Activated naive CD4-positive, alpha-beta T cell treated with anti-CD3 and anti-CD28 coated beads, Interleukin-2, amount 50 U/mL, for 24 hours (primary cell): ENCODE measurements around the gene RNF207.

ENCODE experiments used
- H3K27ac Mint-ChIP-seq: one replicate; pipeline ENCODE4 v1.8.0; 2021; ENCODE audit warnings: mild to moderate bottlenecking, mixed read lengths
- H3K27me3 Mint-ChIP-seq: one replicate; pipeline ENCODE4 v1.8.0; 2021; ENCODE audit warnings: mixed read lengths
- H3K36me3 Mint-ChIP-seq: one replicate; pipeline ENCODE4 v1.8.0; 2021; ENCODE audit warnings: mixed read lengths
- H3K4me1 Mint-ChIP-seq: one replicate; pipeline ENCODE4 v1.8.0; 2021; ENCODE audit warnings: mixed read lengths
- H3K4me3 Mint-ChIP-seq: one replicate; pipeline ENCODE4 v1.8.0; 2021; ENCODE audit warnings: mild to moderate bottlenecking, mixed read lengths
- H3K9me3 Mint-ChIP-seq: one replicate; pipeline ENCODE4 v1.8.0; 2021; ENCODE audit warnings: mixed read lengths

RNF207 gene

DNA sequence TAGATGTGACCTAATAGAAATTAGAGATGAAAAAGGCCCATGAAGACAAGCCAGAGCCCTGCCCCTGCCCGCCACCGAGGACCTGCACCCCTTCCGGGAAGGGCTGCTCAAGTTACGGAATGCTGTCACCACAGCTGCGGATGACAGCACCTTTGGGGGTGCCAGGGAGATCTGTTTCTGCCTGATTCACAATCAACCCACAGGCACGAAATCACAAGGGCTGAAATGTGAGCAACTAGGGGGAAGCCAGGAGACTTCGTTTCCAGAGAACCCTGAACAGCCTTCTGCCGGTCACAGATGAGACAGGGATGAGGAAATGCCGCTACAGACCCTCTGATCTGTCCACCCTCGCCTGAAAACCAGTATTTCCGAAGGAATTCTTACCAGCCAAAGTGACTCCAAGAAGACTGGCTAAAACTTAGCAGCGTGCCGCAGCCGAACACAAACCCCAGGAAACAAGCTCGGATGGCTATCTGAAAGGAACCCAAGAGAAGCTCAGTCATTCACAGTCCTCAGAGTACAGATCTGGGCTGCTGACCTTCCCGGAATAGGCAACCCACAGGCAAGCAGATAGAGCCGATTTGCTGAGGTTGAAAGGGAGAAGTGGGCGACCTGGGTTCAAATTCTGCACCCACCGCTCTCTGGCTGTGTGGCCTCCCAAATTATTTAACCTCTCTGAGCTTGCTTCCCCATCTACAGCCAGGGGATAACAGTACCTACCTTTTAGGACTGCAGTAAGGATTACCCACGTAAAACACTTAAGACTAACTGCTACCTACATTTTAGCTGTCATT, 28.8 kb downstream of the RNF207 start:
- peaks cover 11% of the 10 kb centered on the region for H3K4me1 Mint-ChIP-seq
- peak overlapping the region; percentile 93 for H3K4me3 Mint-ChIP-seq
- H3K36me3 Mint-ChIP-seq, result peaks cover 7% of the 10 kb centered on the region
- peaks cover 4% of the 10 kb centered on the region for H3K27me3 Mint-ChIP-seq
- H3K27ac Mint-ChIP-seq, result peak overlapping the region; percentile 41
- H3K9me3 Mint-ChIP-seq, result no peaks in the 10 kb centered on the region

DNA sequence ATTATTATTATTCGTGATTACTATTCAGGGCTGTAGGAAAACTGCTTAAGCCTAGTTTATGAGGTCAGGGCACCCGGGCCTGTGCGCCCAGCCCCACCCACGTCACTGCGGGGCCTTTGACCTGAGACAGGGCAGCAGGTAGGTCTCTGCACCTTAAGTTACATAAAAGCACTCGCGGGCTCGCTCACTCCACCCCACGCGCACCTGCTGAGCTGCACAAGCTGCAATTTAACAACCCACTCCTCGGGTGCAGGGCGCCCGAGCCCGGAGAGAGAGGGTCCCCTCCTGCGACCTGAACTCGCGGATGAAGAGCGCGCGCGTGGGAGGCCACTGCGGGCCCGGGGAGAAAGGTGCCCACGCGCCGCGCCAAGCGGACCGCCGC, 29.4 kb downstream of the RNF207 start:
- peaks cover 11% of the 10 kb centered on the region for H3K4me1 Mint-ChIP-seq
- peak overlapping the region; percentile 93 for H3K4me3 Mint-ChIP-seq
- peaks cover 7% of the 10 kb centered on the region for H3K36me3 Mint-ChIP-seq
- no peaks in the 10 kb centered on the region for H3K9me3 Mint-ChIP-seq
- H3K27ac Mint-ChIP-seq, result peak overlapping the region; percentile 41
- H3K27me3 Mint-ChIP-seq, result peaks cover 4% of the 10 kb centered on the region

DNA sequence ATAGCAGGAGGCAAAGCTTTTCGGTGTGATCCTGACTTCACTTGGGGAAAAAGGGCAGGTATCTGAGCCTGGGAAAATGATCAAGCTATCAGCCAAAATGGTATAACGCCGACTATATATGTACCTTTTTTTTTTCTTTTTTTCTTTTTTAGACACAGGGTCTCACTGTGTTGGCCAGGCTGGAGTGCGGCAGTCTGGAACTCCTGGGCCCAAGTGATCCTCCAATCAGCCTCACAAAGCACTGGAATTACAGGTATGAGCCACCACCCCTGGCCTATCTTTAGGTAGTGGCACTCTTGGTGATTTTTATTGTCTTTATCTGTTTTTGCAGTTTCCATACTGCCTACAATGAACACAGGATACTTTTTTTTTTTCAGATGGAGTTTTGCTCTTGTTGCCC, 31.2 kb downstream of the RNF207 start:
- Mint-ChIP-seq H3K27me3 (peaks cover 12% of the 10 kb centered on the region), H3K4me1 (peaks cover 18% of the 10 kb centered on the region), H3K36me3 (peaks cover 4% of the 10 kb centered on the region), H3K4me3 (peak overlapping the region; percentile 15), H3K27ac (no peak overlapping the region), H3K9me3 (no peaks in the 10 kb centered on the region)

DNA sequence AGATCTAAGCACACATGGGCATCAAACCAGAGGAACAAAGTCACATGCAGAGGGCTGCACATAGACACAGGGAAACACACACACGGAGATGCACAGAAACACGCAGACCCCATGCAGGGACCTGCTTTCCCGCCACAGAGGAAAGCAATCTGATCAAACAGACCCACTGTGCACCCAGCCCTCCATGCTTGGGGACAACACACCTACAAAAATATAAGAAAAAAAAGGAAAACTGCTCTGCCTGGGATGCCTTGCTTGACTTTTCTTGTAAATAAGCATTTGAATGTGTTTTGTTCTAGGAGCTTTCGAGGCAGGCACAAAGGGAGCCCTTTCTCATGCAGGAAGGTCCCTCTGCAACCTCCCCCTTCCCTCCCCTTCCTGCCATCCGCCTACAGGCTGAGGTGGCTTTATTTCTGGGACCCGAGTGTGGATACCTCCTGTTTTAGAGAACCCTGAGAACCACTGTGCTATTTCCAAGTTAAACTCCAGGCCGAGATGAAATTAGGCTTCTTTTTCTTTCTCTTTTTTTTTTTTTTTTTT, 33.4 kb downstream of the RNF207 start:
- no peak overlapping the region for H3K4me3 Mint-ChIP-seq
- peaks cover 13% of the 10 kb centered on the region for H3K4me1 Mint-ChIP-seq
- no peaks in the 10 kb centered on the region for H3K36me3 Mint-ChIP-seq
- no peaks in the 10 kb centered on the region for H3K9me3 Mint-ChIP-seq
- peaks cover 16% of the 10 kb centered on the region for H3K27me3 Mint-ChIP-seq
- H3K27ac Mint-ChIP-seq, result no peak overlapping the region

DNA sequence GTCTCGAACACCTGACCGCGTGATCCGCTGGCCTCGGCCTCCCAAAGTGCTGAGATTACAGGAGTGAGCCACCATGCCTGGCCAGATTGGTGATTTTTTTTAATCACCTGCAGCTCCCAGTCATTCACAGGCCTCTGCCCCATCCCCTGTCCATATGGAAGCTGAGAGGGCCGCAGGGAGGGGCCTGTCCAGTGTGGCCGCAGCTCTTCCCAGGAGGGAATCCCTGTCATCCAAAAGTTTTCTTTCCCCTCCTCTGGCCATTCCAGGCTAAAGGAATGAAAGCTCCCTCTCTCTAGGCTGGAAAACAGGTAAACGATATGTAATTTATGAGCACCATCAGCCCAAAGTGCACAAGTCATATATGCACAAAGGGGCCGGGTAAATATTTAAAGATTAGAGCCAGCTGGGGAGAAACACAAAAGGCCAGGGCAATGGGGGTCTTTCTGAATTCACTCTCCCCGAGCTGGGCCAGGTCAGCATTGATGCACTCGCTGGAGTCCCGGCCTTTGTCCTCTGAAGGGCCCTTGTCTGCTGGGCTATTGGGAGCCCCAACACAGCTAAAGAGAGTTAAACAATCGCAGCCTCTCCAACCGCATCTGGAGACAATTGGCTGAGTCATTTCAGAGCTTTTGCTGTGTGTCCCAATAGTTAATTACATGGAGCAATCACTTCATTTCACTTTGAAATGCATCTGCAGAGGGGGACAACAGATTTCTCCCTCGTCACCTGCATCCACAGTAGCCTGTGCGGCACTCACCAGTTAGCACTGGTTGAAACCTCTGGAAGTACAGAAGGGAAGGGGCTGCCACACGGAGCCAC, 34.2 kb downstream of the RNF207 start:
- Mint-ChIP-seq H3K27me3 (peaks cover 19% of the 10 kb centered on the region), H3K27ac (no peak overlapping the region), H3K4me3 (no peak overlapping the region), H3K9me3 (no peaks in the 10 kb centered on the region), H3K36me3 (no peaks in the 10 kb centered on the region), H3K4me1 (peaks cover 7% of the 10 kb centered on the region)

DNA sequence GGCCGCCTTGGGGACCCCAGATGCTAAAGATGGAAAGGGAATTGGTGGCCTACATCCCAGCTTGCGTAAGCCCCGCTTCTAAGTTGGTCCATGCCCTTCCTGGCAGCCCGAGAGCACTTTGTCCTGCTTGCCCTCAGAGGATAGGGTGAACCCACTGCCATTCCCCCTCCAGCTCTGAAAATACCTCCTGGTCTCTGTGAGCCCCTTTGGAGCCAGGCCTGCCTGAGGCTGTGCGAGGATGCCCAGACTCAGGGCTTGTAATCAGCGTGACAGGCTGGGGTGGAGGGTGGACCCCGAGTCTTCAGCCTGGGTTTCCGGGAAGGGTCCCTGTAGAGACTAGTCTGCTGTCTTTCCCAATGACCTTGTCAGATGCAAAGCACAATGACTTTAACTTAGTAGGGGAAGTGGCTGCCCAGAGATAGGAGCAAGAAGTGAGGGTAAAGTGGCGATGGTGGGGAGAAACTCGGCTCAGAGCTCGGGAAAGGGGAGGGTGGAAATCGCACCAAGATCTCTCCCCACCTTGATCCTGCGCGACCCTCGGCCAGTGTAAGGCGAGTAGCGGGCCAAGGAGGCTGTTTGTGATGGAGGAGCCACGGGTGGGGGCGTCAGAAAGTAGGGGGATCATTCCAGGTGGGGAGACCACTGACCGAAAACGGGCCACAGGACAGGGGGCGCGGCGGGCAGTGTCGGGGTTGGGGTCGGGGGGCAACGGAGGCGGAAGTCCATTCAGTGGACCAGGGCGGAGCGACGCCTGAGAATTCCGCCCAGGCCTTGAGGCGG, 35.4 kb downstream of the RNF207 start:
- H3K4me1 Mint-ChIP-seq, result peaks cover 9% of the 10 kb centered on the region
- no peak overlapping the region for H3K27ac Mint-ChIP-seq
- H3K27me3 Mint-ChIP-seq, result peaks cover 22% of the 10 kb centered on the region
- peak overlapping the region; percentile 12 for H3K4me3 Mint-ChIP-seq
- no peaks in the 10 kb centered on the region for H3K36me3 Mint-ChIP-seq
- H3K9me3 Mint-ChIP-seq, result no peaks in the 10 kb centered on the region

DNA sequence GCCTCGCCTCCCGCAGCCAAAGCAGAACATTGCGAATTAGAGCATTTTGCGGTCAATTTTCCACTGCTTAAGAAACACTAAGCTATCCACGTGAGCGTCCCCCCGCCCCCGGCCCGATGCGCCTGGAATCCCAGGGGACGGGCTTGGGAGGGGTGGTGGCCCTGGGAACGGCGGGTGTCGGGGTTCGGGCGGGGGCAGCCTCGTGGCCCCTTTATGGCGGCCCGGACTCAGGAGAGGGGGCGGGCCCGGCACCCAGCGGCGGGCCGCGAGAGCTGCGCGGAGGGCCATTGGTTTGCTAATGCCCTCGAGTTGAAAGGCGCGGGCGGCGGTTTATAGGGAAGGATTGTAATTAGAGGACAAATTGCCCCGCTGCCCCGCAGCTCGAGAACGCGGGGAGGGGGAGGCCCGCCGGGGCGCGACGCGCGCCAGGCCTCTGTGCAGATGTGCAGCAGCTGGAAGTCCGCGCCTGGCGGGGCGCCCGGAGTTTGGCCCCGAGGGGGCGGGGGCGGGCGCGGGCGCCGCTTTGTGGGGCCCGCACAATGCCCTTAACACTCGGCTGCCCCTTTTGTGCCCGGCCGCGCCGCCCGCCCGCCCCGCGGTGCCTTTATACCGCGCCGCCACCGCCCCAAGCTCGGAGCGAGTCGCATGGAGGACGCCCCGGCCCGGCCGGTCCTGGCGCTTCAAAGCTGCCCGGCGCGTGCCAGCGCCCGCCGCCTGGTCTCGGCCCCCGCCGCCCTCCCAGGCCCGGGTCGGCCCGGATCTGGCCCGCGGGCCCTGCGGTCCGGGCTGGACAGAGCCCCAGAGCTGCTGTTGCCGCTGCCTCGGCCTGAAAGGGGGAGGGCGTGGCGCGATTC, 36.2 kb downstream of the RNF207 start:
- no peak overlapping the region for H3K4me3 Mint-ChIP-seq
- peaks cover 18% of the 10 kb centered on the region for H3K4me1 Mint-ChIP-seq
- no peak overlapping the region for H3K27ac Mint-ChIP-seq
- peaks cover 28% of the 10 kb centered on the region for H3K27me3 Mint-ChIP-seq
- no peaks in the 10 kb centered on the region for H3K9me3 Mint-ChIP-seq
- H3K36me3 Mint-ChIP-seq, result no peaks in the 10 kb centered on the region

DNA sequence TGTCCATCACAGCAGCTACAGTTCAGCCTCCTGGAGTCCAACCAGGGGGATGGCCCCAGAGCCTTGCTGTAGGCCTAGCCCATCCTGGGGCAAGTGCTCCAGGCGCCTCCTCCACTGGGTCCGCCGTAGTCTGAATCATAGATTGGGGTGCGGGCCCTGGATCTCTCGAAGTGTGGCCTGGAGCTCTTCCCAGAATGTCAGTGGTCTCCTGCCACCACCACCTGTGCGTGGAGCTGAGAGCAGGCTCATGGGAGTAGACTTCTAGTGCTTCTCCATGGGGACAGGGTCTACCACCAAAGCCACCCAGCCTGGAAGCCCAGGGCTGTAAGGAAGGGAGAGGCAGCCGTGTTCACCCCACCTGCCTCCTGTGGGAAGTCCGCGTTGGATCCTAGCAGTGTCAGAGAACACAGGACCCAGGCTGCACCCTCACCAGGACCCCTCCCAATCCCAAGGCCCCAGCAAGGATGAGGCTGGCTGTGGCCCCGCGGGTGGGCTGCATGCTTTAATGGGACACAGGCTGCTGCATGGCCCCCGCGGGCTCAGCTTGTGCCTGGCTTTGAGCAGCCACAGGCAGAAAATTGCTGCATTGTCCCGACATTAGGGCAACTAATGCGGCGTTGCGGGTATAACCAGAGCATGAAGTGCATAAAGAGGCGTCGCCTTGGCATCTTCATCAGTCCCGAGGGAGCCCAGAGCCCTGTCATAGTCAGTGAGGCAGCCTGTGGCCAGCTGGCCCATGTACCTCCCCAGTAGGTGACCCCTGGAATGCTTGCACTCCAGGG, 37.3 kb downstream of the RNF207 start:
- H3K27me3 Mint-ChIP-seq, result peaks cover 35% of the 10 kb centered on the region
- H3K9me3 Mint-ChIP-seq, result no peaks in the 10 kb centered on the region
- H3K4me1 Mint-ChIP-seq, result peaks cover 19% of the 10 kb centered on the region
- H3K4me3 Mint-ChIP-seq, result no peak overlapping the region
- no peak overlapping the region for H3K27ac Mint-ChIP-seq
- no peaks in the 10 kb centered on the region for H3K36me3 Mint-ChIP-seq

DNA sequence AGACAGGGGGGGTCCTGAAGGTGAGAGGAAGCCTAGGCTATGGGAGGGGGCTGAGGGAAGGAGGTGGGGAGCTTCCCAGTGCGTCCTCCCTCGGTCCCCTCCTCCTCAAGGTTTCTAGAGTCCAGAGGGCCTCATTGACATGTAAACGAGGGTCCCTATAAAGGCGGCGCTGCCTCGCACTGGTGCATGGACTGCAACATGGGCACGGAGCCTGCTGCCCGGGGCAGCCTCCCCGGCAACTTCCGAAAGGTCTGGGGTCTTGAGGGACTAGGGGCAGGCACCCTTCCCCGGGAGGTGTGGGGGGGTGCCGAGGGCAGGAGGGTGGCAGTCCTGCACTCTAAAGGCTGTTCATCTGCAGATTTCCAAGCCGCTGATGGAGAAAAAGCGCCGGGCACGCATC, 38.1 kb downstream of the RNF207 start, which contains the start of gene HES3:
Gene HES3, plus strand, starts transcription at position 187 of the 400 bp plus-strand sequence. Its CDS starts 187 bp downstream, at position 374.
- no peaks in the 10 kb centered on the region for H3K36me3 Mint-ChIP-seq
- H3K4me1 Mint-ChIP-seq, result peaks cover 22% of the 10 kb centered on the region
- no peak within 1 kb of the TSS for H3K4me3 Mint-ChIP-seq
- H3K27me3 Mint-ChIP-seq, result peaks cover 39% of the 10 kb centered on the region
- H3K27ac Mint-ChIP-seq, result no peak within 1 kb of the TSS
- H3K9me3 Mint-ChIP-seq, result no peaks in the 10 kb centered on the region

DNA sequence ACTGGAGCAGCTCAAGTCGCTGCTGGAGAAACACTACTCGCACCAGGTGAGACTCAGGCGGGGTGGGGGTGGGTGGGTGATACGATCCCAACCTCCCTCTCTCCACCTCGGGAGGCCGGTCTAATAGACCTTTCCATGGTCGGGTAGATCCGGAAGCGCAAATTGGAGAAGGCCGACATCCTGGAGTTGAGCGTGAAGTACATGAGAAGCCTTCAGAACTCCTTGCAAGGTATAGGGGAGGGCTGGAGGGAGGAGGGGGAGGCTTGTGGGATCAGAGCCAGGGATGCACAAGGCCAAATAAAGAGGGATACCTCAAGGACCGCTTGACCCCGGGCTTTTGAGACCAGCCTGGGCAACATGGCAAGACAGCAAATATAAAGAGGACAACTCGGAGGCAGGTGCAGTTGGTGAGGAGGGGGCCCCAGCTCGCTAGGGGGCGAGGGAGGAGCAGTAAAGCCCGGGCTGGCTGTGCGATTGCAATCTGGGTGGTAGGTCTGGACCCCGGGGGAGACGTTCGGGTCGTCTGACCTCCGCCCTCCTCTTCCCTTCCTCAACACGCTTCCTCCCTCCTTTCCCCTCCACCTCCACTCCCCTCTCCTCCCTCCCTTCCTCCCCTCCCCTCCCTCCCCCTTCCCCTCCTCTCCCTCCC, 38.6 kb downstream of the RNF207 start:
- Mint-ChIP-seq H3K9me3 (no peaks in the 10 kb centered on the region), H3K27me3 (peaks cover 35% of the 10 kb centered on the region), H3K4me3 (no peak overlapping the region), H3K27ac (no peak overlapping the region), H3K4me1 (peaks cover 22% of the 10 kb centered on the region), H3K36me3 (no peaks in the 10 kb centered on the region)

DNA sequence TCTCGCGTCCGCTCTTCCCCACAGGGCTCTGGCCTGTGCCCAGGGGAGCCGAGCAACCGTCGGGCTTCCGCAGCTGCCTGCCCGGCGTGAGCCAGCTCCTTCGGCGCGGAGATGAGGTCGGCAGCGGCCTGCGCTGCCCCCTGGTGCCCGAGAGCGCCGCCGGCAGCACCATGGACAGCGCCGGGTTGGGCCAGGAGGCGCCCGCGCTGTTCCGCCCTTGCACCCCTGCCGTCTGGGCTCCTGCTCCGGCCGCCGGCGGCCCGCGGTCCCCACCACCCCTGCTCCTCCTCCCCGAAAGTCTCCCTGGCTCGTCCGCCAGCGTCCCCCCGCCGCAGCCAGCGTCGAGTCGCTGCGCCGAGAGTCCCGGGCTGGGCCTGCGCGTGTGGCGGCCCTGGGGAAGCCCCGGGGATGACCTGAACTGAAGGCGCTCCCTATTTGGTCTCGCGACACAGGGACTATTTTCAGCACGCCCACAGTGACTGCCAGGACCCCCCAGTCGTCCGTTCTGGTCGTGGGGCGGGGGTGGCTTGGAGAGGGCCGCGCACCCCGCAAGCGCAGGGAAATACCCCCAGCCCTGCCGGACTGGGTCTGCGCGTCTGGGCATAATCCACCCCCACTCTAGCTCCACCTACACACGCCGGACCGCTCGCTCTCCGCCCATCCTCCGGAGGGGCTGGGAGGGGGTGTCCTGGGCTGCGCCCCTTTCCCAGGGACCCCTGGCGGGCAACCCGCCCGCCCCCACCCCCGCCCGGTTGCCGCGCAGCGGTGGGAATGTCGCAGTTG, 39.4 kb downstream of the RNF207 start:
- Mint-ChIP-seq H3K4me3 (no peak overlapping the region), H3K36me3 (no peaks in the 10 kb centered on the region), H3K27me3 (peaks cover 37% of the 10 kb centered on the region), H3K4me1 (peaks cover 22% of the 10 kb centered on the region), H3K27ac (no peak overlapping the region), H3K9me3 (no peaks in the 10 kb centered on the region)

DNA sequence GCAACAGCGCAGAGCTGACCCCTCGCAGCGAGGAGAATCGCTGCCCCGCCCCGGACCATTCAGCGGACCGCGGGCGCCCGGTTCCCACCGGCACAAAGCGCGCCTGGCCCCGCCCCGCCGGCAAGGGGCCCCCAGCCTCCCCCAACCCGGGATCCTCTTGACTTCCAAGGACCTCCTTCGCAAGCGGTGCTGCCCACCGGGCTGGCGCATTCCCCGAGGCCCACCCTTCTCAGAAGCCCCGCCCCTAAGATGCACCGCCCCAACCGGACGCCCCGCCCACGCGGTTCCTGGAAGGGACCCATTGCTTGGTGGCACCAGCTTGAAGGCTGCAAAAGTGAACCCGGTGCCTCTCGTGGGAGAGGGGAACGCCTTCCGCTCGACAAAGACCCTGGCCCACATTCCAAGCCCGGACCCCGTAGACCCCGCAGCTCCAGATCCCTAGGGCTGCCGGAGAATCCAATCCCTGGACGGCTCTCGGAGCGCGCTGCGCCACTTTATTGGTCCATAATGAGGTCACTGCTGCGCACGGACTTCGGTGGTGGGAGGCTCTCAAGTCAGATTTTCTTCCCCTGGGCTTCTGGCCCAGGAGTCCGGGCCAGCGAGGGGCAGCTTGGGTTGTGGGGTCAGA, 40.1 kb downstream of the RNF207 start:
- Mint-ChIP-seq H3K27me3 (peaks cover 41% of the 10 kb centered on the region), H3K4me1 (peaks cover 22% of the 10 kb centered on the region), H3K36me3 (no peaks in the 10 kb centered on the region), H3K9me3 (no peaks in the 10 kb centered on the region), H3K4me3 (no peak overlapping the region), H3K27ac (no peak overlapping the region)
